ENCODE data around the gene SH3RF3. TPM values are rescaled to one million over a fixed set of nuclear protein-coding genes. Genes with fewer than 3 reads are reported as not detected.

SH3RF3 gene
- total RNA-seq, 1 experiment from 2014 or later = 0.87 TPM

DNA sequence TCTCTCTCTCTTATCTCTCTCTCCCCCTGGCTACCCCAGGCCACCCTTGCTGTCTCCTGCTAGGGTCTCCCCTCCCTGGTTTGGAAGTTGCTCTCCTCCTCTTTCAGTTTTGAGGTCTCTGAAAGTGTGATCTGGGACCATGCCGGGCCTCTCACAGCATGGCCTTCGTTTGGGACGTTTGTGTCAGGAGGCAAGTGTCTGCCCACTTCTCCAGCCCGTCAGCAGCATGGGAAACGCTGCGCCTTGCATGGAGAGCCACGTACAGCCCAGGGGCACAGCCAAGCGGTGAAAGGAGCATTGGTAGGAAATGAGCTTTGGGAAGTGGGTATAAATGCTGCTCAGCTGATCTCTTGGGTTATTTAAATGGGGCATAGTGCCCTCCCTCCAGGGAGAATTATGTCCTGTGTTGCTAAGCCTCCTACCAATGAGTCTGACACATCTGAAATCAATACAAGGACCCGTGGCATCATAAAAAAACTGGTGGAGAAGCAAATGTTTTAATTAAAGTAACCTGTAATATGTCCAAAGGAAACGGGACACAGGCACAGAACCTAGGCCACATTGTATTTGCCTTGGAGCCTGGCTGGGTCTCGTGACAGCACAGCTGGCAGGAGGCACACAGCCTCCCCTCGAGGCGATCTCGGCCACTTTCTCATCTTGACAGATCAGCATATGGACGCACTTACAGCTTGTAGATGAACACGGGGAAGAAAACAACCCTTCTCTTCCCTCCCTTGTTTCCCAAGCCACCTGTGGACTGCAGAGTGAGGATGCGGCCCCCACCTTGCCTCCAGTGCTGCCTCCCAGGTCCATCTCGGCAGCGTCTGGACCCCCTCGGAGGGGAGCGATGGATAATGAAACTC, 72.7 kb downstream of the SH3RF3 start:
- DNase-seq (ENCODE audit: low spot score) = no peak

DNA sequence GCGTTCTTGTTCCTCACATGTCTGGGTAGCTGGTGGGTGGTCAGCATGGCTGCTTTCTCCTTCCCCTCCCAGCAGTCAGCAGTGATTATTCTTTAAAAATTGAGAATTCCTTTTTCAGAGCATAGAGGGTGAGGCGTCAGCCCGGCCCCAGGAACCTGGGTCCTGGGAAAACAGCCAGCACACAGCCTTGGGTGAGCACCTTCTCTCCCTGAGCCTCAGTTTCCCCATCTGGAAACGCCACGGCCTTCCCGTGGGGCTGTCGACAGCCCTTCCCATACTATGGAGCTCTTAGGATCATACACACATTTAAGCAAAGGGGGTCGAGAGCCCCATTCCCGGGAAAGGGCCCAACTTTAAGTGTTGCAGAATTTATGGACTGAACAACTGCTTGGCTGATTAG, 73.5 kb downstream of the SH3RF3 start:
- DNase-seq (ENCODE audit: low spot score) = no peak

DNA sequence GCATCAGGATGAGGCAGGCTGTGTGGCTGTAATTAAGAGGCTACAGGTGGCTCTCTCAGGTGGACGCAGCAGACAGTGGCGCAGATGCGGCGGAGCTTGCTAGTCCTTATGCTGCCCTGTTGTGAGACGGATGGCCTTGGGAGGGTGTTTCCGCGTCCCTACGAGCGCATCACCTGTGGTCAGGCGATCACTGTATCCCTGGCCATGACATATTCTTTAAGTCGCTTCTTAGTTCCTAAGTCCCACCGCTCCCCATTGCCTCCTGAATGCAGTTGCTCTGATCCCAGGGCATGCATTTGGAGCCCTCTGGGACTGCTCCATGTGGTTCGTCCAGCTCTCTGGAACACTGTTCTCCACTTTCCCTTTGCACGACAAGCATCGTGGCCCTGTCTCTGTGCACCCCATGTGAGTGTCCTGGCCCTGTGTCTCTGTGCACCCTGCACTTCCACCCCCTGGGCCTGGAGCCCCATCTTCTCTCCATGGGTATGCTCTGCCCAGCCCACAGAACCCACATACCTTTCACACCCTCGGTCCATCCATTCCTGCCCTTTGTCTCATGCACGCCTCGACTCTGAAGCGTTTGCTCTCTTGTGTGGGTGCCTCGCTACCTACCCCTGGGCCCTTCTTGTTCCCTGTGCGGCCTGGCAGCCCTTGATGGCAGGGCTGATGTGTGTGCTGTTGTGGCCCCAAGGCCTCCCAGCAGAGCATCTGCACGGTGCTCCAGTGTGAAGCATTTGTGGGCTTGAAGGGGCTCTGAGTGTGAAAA, 74.4 kb downstream of the SH3RF3 start:
- DNase-seq (ENCODE audit: low spot score) = no peak

DNA sequence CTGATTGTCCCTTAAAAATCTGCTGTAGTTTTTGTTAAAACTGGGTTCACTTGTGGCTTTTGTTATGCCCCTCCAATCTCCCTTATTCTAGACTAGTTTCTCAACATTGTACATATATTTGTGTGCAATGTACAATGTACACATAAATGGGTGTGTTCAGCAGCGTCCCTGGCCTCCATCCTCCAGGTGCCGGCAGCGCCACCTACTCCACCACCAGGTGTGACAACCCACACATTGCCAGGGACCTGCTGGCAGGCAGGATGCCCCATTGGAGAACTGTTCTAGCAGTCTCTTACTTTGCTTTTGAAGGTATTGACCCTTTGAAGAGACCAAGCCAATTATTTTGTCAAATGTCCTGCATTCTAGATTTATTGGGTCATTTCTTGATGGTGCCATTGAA, 75.4 kb downstream of the SH3RF3 start:
- DNase-seq (ENCODE audit: low spot score) = no peak

DNA sequence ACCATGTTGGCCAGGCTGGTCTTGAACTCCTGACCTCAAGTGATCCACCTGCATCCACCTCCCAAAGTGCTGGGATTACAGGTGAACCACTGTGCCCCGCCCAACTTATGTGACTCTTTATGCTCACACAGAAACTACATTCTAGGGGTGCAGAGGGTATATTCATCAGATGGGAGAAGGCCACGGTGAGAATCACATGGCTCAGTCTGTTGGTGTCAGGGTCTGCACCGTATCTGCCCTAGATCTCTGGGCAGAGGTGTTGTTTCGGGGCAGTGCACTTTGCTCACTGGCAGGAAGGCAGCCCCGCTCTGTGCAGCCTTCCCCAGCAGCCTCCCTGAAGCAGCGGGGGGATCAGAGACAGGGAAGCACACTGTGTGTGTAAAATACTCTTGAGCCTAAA, 76.4 kb downstream of the SH3RF3 start:
- no peak for DNase-seq (ENCODE audit: low spot score)

DNA sequence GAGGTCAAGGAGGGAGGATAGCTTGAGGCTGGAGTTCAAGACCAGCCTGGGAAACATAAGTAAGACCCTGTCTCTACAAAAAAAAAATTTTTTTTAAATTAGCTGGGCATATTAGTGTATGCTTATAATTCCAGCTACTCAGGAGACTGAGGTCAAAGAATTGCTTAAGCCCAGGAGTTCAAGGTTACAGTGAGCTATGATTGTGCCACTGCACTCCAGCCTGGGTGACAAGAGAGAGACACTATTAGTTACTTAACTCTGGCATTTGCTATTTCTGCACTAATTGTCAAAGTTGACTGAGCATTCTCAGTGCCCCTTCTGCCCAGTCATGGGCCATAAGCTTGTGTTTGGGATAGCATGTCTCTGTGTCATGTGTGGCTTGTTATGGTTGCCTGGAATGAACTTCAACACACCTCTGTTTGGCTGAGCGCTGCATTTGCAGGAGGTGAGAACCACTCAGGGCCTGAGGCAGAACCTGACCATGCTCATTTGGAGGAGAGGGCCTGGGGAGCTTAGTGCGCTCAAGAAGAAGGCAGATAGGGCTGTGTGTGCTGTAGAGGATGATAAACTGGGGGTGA, 77.7 kb downstream of the SH3RF3 start:
- DNase-seq (ENCODE audit: low spot score) = no peak

DNA sequence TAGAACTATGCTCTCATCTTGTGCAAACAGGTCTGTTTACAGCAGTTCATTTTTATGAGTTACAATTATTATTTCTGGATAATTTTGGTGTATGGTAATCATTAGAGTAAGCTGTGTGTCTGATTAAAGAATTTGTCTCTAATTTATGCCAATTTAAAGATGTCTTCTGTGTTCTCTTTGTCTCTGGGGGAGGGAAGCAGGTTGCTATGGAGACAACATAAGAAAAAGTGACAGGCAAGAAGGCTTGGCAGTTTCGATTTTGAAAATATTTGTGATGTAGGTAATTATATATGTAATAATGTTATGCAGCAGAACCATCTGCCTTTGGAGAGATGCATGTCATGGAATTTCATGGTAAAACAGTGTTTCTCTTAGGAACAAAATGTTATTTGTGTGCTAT, 78.2 kb downstream of the SH3RF3 start:
- DNase-seq (ENCODE audit: low spot score) = no peak

DNA sequence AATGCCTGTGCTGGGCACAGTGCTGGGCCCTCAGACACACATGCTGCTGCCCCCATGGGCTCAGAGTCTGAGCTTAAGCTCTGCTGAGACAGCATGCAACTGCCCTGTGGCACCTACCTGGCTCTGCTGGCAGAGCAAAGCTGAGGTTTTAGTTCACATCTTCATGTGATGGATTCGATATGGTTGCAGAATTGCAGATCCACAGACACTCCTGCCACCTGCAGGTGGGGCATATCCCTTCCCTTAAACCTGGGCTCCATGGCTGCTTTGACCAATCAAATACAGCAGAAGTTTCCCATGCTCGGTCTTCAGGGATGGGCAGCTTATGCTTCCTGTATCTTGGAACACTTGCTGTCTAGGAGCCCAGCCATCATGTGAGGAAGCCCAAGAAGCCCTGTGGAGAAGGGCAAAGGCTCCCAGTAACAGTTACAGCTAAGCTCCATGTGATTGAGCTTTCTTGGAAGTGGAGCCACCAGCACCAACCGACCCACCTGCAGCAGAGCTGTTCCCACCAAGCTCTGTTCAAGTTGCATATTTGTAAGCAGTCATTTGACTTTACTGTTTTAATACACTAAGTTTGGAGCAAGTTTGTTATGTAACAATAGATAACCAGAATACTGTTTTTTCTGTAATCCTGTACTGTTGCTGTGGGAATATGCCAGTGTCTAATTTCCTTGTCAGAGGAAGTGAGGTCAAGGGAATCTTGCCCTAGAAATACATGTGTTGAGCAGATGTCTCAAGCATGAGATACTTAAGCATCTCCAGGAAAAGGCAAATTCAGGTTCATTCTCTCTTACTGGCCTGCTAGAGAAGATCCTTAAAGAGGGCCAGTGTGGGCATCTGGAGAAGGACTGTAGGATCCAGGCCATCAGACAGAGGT, 79.3 kb downstream of the SH3RF3 start:
- no peak for DNase-seq (ENCODE audit: low spot score)

DNA sequence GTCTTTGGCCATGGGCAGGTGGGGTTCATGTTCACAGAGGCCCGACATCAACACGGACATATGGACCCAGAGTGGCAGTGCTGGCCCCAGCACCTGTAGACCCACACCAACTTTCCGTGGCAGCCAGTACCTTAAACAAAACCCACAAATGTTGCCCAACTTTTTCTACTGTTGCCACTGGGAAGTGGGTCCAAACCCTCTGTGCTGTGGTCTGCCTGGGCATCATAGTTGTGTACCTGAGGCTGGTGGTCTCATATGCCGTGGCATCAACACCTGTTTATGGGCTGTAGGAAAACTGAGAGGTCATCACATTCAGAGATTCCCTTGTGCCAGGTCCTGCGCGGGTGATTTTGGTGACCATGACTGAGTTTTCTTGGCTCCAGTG, 79.9 kb downstream of the SH3RF3 start:
- DNase-seq (ENCODE audit: low spot score) = no peak

DNA sequence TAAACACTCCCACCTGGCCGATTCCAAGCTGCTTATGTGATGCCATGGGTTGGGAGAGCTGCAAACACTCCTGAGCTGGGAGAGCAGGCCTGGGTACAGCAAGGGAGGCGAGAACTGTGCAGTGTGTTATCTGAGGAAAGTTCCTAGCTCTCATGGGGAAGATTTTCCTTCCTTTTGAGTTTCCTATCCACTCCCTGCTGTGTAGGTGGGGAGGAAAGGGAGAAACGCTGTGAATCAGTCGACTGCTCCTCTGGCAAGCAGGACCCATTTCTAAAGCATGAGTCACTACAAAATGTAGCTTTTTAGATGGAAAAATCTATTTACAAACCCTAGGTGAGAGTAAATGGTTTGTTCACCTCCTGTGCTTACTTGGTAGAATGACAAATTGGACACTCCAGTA, 80.4 kb downstream of the SH3RF3 start:
- DNase-seq (ENCODE audit: low spot score) = peak; percentile 48

DNA sequence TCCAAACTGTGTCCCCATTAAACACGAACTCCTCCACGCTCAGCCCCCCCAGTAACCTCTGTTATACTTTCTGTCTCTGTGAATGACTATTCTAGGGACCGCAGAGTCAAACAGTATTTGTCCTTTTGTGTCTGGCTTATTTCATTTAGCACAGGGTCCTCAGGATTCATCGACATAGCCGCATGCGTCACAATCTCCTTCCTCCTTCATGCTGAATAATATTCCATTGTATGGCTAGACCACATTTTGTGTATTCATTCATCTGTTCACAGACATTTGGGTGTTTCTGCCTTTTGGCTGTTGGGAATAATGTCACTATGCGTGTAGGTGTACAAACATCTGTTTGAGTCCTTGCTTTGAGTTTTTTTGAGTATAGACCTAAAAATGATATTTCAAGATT, 80.9 kb downstream of the SH3RF3 start:
- no peak for DNase-seq (ENCODE audit: low spot score)

DNA sequence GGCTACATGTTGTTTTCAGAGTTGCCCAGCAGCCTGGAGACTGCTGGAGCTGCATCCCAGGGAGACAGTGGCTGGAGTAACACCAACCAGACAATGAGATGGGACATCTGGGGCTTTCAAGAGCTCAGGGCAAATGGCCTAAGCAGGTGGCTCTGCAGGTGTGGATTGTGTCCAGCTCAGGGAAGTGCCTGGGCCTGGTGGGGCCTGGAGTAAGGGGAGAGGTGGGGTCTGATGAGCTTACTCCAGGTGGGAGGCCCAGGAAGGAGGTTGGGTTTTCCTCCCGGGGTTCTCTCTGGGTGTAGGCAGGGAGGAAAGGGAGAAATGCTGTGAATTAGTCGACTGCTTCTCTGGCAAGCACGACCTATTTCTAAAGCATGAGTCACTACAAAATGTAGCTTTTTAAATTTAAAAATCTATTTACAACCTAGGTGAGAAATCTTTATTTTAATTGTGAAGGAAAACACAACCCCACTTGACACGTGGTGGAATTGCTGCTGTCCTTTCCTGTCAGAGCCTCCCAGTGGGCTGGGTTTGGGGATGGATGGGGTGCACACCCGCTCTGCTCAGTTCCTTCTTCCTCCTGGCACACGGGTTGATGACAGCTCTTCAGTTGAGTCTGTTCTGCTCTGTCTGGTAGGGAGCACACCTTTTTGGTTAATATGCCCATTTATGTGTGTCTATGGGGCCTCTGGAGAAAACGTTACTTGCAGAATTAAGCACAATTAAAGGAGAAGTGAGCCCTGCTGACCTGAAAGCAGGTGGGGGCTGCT, 81.6 kb downstream of the SH3RF3 start:
- DNase-seq (ENCODE audit: low spot score) = no peak

DNA sequence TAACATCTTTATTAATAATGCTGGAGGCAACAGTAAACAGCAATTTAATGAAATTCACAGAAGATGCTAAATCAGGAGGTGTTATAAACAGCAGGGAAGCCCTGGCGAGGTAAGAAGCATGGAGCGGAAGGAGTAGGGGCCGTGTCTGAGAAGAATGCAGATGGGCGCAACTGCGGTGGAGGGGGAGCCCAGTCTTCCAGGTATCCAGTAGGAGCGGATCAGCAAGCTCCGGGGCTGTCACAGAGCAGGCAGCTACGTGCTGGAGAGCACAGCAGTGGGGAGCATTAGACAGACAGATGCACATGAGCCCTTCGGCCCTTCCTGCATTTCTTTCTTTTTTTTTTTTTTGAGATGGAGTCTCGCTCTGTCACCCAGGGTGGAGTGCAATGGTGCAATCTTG, 82.3 kb downstream of the SH3RF3 start:
- no peak for DNase-seq (ENCODE audit: low spot score)

DNA sequence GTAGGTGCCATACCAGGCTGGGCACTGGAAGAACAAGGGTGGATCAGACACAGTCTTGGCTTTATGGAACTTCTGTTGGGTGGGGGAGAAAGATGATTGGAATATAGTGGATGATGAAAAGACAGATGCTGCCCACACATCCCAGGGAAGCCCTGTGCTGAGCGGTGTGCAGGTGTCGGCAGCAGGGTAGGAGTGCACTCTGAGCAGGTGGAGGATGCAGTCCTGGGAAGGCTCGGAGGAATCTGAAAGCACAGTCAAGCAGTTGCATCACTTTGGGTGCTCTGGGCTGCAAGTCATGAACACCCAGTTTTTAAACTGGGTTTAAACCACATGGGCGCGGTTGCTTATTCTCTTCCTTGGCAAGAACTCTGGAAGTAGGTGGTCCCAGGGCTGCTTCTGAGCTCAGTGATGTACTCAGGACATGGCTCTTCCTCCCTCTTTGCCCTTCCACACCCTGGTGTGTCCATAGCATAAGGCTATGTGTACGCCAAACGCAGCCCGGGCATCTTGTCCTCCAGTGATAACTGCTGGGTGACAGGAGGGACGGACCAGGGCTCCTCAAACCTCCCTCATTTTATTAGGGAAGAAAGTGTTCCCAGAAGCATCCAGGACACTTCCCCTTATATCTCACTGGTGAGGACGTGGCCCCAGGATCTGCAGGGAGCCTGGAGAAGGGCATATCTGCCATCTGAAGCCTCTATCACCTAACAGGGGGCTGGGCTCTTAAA, 84.0 kb downstream of the SH3RF3 start:
- no peak for DNase-seq (ENCODE audit: low spot score)

DNA sequence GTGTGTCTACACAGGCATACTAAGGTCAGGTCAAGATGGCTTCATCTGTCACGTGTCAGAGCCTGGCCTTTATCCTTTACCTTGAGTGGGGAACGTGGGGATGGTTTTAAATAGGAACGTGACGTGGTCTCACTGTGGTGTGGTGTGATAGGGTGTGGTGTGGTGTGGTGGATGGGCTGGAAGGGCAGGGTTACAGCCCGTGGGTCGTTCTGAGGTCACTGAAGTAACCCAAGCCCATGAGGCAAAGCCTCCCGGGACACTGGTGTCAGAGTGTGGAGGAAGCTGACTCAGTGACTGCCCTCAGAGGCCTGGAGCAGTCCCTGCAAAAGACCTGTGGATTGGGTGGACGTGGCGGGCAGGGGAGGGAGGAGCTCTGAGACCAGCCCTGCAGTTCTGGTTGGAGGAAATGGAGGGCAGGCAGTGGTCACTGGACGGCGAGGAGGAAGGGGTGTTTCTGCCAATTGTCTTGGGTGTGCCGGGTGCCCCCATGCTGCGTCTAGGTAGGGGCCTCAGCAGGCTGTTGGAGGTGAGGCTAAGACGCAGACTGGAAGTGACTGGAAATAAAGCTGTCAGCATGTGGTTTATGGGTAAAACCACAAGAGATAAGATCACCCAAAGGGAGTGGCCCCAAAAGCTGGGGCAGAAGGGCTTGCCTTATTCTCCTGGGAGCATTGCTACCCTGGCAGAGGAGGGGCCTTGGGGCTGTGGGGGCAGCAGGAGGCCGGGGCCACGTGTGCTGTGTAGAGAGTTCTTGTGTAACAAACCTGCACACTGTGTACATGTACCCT, 84.8 kb downstream of the SH3RF3 start:
- peak; percentile 92 for DNase-seq (ENCODE audit: low spot score)

DNA sequence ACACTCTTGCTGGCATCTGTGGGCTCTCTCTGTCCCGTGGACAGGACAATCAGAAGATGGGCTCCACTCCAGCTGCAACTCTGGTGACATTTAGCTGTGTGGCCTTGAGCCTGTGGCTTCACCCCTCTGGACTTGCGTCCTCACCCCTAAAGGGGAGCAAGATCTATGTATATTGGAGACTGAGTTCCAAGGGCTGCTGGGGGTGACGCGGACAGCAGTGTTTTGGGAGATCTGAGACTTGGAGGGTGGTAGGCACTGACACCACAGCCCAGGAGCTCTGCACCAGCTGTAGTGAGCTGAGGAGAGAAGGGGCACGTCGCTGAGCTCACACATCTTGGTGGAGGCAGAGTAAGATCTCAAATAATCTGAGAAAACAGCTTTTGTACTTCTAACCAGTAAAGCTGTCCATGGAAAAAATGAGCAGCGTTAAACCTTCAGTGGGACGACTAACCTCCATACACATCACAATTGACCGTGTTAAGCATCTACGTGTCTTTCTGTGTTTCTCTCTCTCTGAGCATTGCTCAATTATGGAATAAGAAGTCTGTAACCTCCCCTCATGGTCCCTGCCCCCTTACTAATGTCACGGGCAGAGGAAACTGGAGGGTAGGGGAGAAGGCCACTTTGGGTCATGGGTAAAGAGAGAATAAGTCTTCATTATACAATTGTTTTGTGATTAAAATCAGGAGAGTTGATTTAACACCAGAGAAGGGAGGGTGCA, 85.8 kb downstream of the SH3RF3 start:
- no peak for DNase-seq (ENCODE audit: low spot score)

DNA sequence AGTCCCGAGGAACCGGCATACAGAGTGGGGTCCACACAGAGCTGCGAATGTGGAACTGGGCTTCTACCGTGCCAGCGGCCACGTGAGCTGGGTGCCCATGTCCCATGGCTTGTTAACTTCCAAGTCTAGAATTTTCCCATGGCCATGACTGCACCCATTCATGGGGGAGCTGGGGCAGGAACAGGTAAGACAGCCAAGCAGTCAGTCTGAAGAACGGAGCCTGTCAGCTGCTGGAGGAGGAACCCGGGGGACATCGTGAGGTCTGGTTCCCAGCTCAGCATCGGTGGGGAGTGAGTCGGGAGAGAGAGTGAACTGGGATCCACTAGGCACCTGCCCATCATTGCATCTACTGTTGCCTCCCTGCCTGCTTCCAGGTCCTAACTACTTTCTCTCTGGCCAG, 86.9 kb downstream of the SH3RF3 start:
- no peak for DNase-seq (ENCODE audit: low spot score)

DNA sequence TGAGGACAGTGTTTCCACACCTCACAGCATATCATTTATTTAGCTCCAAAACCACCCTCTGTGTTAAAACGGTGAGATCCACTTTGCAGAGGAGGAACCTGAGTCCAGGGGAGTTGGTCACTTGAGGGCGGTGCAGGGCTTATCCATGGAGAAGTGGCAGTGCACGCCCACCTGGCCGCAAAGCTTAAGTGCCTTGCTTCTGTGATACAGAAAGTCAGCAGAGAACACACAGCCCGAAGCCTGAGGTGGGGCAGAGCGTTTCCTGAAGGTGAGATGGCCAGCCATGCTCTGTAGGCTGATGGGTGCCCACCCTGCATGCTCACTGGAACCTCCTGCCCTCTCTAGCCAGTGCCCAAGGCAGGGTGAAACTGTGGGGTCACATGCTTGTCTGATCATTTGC, 87.3 kb downstream of the SH3RF3 start:
- DNase-seq (ENCODE audit: low spot score) = no peak
